Stomach smooth muscle (tissue), 2 donors: ENCODE measurements around the gene NYAP1.
"Not testable (repeated sequence)": the region's sequence is repeated elsewhere in the genome, so short reads cannot be mapped to it uniquely, and the experiment has no call there.

Source experiments
- H3K27ac ChIP-seq: one replicate; pipeline ENCODE4 v1.7.0; 2013; ENCODE audit warnings: mild to moderate bottlenecking, low read length, inconsistent platforms
- H3K27me3 ChIP-seq, 2 donors: one replicate each; pipeline ENCODE4 v1.7.0; 2013; ENCODE audit warnings: low read length in 2 of 2; ENCODE audit not compliant: insufficient read depth in 2 of 2, control insufficient read depth in 1 of 2
- H3K36me3 ChIP-seq, 2 donors: one replicate each; pipeline ENCODE4 v1.7.0; 2013; ENCODE audit warnings: low read length in 2 of 2; ENCODE audit not compliant: control insufficient read depth in 2 of 2, insufficient read depth in 2 of 2
- H3K4me1 ChIP-seq: one replicate; pipeline ENCODE4 v1.7.0; 2013; ENCODE audit warnings: low read length; ENCODE audit not compliant: control insufficient read depth, insufficient read depth
- H3K4me3 ChIP-seq, 2 donors: one replicate each; pipeline ENCODE4 v1.7.0; 2013; ENCODE audit warnings: low read length in 2 of 2
- H3K9ac ChIP-seq, 2 donors: one replicate each; pipeline ENCODE4 v1.7.0; 2013; ENCODE audit warnings: low read length in 2 of 2, mild to moderate bottlenecking in 1 of 2
- H3K9me3 ChIP-seq, 2 donors: one replicate each; pipeline ENCODE4 v1.7.0; 2013; ENCODE audit warnings: low read length in 2 of 2; ENCODE audit not compliant: control insufficient read depth in 2 of 2
- donor health status: healthy.
- donor health status: Pancreatic carcinoma.

The NYAP1 gene

GRCh38 chr7:100493476-100494264, 9.9 kb downstream of the NYAP1 start:
- Histone ChIP-seq H3K4me1 (peaks cover 14% of the 10 kb centered on the region), H3K9ac (peak overlapping the region in 1 of 2 donors; percentile 29), H3K27ac (no peak overlapping the region), H3K4me3 (peak overlapping the region in 1 of 2 donors; percentile 54), H3K9me3 (no peaks in the 10 kb centered on the region), H3K27me3 (peaks cover 0 to 2% of the 10 kb centered on the region in 2 donors), H3K36me3 (no peaks in the 10 kb centered on the region)

GRCh38 chr7:100496509-100496908, 12.8 kb downstream of the NYAP1 start:
- Histone ChIP-seq H3K9me3 (no peaks in the 10 kb centered on the region), H3K4me3 (no peak overlapping the region), H3K27me3 (no peaks in the 10 kb centered on the region), H3K4me1 (peaks cover 10% of the 10 kb centered on the region), H3K27ac (no peak overlapping the region), H3K36me3 (no peaks in the 10 kb centered on the region), H3K9ac (no peak overlapping the region)

GRCh38 chr7:100500743-100501142, 17.0 kb downstream of the NYAP1 start:
- H3K36me3 ChIP-seq, H3K9ac ChIP-seq, H3K9me3 ChIP-seq, H3K27ac ChIP-seq, H3K4me1 ChIP-seq, H3K27me3 ChIP-seq, H3K4me3 ChIP-seq: not testable (repeated sequence)

- not testable (repeated sequence) for H3K9ac ChIP-seq, H3K4me1 ChIP-seq, H3K9me3 ChIP-seq, H3K36me3 ChIP-seq, H3K27ac ChIP-seq, H3K27me3 ChIP-seq, H3K4me3 ChIP-seq
These were observed 20.3 kb downstream of the NYAP1 start for GRCh38 chr7:100504031-100504430.

GRCh38 chr7:100504887-100505611, 21.3 kb downstream of the NYAP1 start:
- H3K27me3 ChIP-seq = no peaks in the 10 kb centered on the region
- no peak overlapping the region for H3K9ac ChIP-seq
- no peaks in the 10 kb centered on the region for H3K4me1 ChIP-seq
- no peak overlapping the region for H3K4me3 ChIP-seq
- H3K9me3 ChIP-seq = no peaks in the 10 kb centered on the region
- no peaks in the 10 kb centered on the region for H3K36me3 ChIP-seq
- no peak overlapping the region for H3K27ac ChIP-seq

GRCh38 chr7:100506356-100506923, 22.7 kb downstream of the NYAP1 start:
- Histone ChIP-seq H3K9ac (no peak overlapping the region), H3K9me3 (no peaks in the 10 kb centered on the region), H3K4me3 (no peak overlapping the region), H3K27ac (no peak overlapping the region), H3K27me3 (no peaks in the 10 kb centered on the region), H3K36me3 (no peaks in the 10 kb centered on the region), H3K4me1 (no peaks in the 10 kb centered on the region)

GRCh38 chr7:100509231-100509630, 25.5 kb downstream of the NYAP1 start:
- no peaks in the 10 kb centered on the region for H3K27me3 ChIP-seq
- no peaks in the 10 kb centered on the region for H3K36me3 ChIP-seq
- no peaks in the 10 kb centered on the region for H3K9me3 ChIP-seq
- no peak overlapping the region for H3K27ac ChIP-seq
- no peak overlapping the region for H3K4me3 ChIP-seq
- no peaks in the 10 kb centered on the region for H3K4me1 ChIP-seq
- H3K9ac ChIP-seq = no peak overlapping the region

- Histone ChIP-seq H3K9me3 (no peaks in the 10 kb centered on the region), H3K27me3 (no peaks in the 10 kb centered on the region), H3K4me1 (no peaks in the 10 kb centered on the region), H3K36me3 (no peaks in the 10 kb centered on the region), H3K27ac (no peak overlapping the region), H3K4me3 (no peak overlapping the region), H3K9ac (no peak overlapping the region)
These were observed 26.9 kb downstream of the NYAP1 start for GRCh38 chr7:100510437-100511239.

GRCh38 chr7:100513212-100513810, 29.6 kb downstream of the NYAP1 start:
- H3K27ac ChIP-seq = no peak overlapping the region
- no peak overlapping the region for H3K9ac ChIP-seq
- no peaks in the 10 kb centered on the region for H3K27me3 ChIP-seq
- H3K36me3 ChIP-seq = no peaks in the 10 kb centered on the region
- H3K4me3 ChIP-seq = no peak overlapping the region
- H3K4me1 ChIP-seq = no peaks in the 10 kb centered on the region
- H3K9me3 ChIP-seq = no peaks in the 10 kb centered on the region

- Histone ChIP-seq H3K9me3 (no peaks in the 10 kb centered on the region), H3K4me3 (no peak overlapping the region), H3K9ac (no peak overlapping the region), H3K4me1 (no peaks in the 10 kb centered on the region), H3K27me3 (no peaks in the 10 kb centered on the region), H3K36me3 (no peaks in the 10 kb centered on the region), H3K27ac (no peak overlapping the region)
These were observed 31.4 kb downstream of the NYAP1 start for GRCh38 chr7:100515072-100515532.
